HepG2 (cell line): ENCODE data around the gene TOMM20. TPM values are rescaled to one million over a fixed set of nuclear protein-coding genes. Genes with fewer than 3 reads are reported as not detected.

Experiments used
- BCL6 ChIP-seq: IDR thresholded peaks from 2 replicates; pipeline ENCODE4 v1.6.1; 2016; ENCODE audit warnings: missing genetic modification reagents, missing compliant biosample characterization
- CBX1 ChIP-seq: IDR thresholded peaks from one replicate; pipeline ENCODE4 v1.6.1; 2016; ENCODE audit warnings: antibody characterized with exemption, low read depth
- CSRNP1 ChIP-seq: sonication (generic); formaldehyde crosslinking; IDR thresholded peaks from 2 replicates; pipeline ENCODE4 v1.8.1; 2023; ENCODE audit warnings: mild to moderate bottlenecking, missing genetic modification reagents
- DMTF1 ChIP-seq: sonication (generic); formaldehyde crosslinking; IDR thresholded peaks from 2 replicates; pipeline ENCODE4 v1.4.0; 2020; ENCODE audit warnings: mild to moderate bottlenecking, missing genetic modification reagents
- DPF2 ChIP-seq: sonication (generic); formaldehyde crosslinking; IDR thresholded peaks from 2 replicates; pipeline ENCODE4 v1.4.0; 2020; ENCODE audit warnings: mild to moderate bottlenecking, low read depth, missing genetic modification reagents, borderline replicate concordance
- GTF2F1 ChIP-seq: fragments of 150-350 bp; IDR thresholded peaks from 2 replicates; pipeline ENCODE4 v1.6.1; 2014; ENCODE audit warnings: low read length
- HNRNPK ChIP-seq: fragments of 200-400 bp; formaldehyde crosslinking; IDR thresholded peaks from 2 replicates; pipeline ENCODE4 v1.6.1; 2018; ENCODE audit warnings: low read length, low read depth, moderate library complexity, mild to moderate bottlenecking; ENCODE audit not compliant: poor library complexity, severe bottlenecking
- KDM2A ChIP-seq: sonication (generic); formaldehyde crosslinking; IDR thresholded peaks from 2 replicates; pipeline ENCODE4 v1.4.0; 2020; ENCODE audit warnings: low read depth, missing genetic modification reagents, borderline replicate concordance
- NFAT5 ChIP-seq: sonication (generic); formaldehyde crosslinking; IDR thresholded peaks from 2 replicates; pipeline ENCODE4 v1.4.0; 2020; ENCODE audit warnings: missing genetic modification reagents
- POGZ ChIP-seq: sonication (generic); formaldehyde crosslinking; IDR thresholded peaks from 2 replicates; pipeline ENCODE4 v1.4.0; 2020; ENCODE audit warnings: mild to moderate bottlenecking, missing genetic modification reagents
- SIX4 ChIP-seq: sonication (generic); formaldehyde crosslinking; IDR thresholded peaks from 2 replicates; pipeline ENCODE4 v1.4.0; 2020; ENCODE audit warnings: missing genetic modification reagents
- TMF1 ChIP-seq: sonication (generic); formaldehyde crosslinking; IDR thresholded peaks from 2 replicates; pipeline ENCODE4 v1.8.1; 2022; ENCODE audit warnings: low read depth, missing genetic modification reagents
- YEATS4 ChIP-seq: sonication (generic); formaldehyde crosslinking; IDR thresholded peaks from 2 replicates; pipeline ENCODE4 v1.4.0; 2020; ENCODE audit warnings: missing genetic modification reagents, borderline replicate concordance
- ZNF34 ChIP-seq: sonication (generic); formaldehyde crosslinking; IDR thresholded peaks from 2 replicates; pipeline ENCODE4 v1.4.0; 2020; ENCODE audit warnings: mild to moderate bottlenecking, missing genetic modification reagents, borderline replicate concordance
- ZNF556 ChIP-seq: sonication (generic); formaldehyde crosslinking; IDR thresholded peaks from 2 replicates; pipeline ENCODE4 v1.4.0; 2020; ENCODE audit warnings: mild to moderate bottlenecking, missing genetic modification reagents, borderline replicate concordance
- ZNF597 ChIP-seq: sonication (generic); formaldehyde crosslinking; IDR thresholded peaks from 2 replicates; pipeline ENCODE4 v1.5.0; 2020; ENCODE audit warnings: missing genetic modification reagents
- ZNF768 ChIP-seq: sonication (generic); formaldehyde crosslinking; IDR thresholded peaks from 2 replicates; pipeline ENCODE4 v1.4.0; 2020; ENCODE audit warnings: missing genetic modification reagents
- polyA plus RNA-seq, 8 experiments: library from polyadenylated mRNA; depleted of rRNA in 3 of 8; stranded (reverse) in 7 of 8; unstranded in 1 of 8; fragments of >200 nt; fragmentation: Illumina TruSeq in 4 of 8; extraction: Trizol in 4 of 8; gene quantifications; 2 replicates each; pipeline versions ENCODE4 v1.2.1 to v1.2.3, GENCODE V29; 2011 to 2016; ENCODE audit warnings: low read depth in 4 of 8, missing spikeins in 1 of 8, mixed read lengths in 1 of 8; ENCODE audit not compliant: insufficient read depth in 1 of 8
- total RNA-seq, 5 experiments: library from RNA; depleted of rRNA; stranded (reverse); fragments of >200 nt; fragmentation: Illumina TruSeq; extraction: Trizol; gene quantifications; 2 replicates each; pipeline ENCODE4 v1.2.3, GENCODE V29; 2016; ENCODE audit warnings: low read depth in 1 of 5

Gene TOMM20
- total and polyA plus RNA-seq, 2 of the 13 experiments (the other 11 are each of a cell fraction or from before 2014, with no cell fraction given) = 153 to 376 TPM

GRCh38 chr1:235128456-235129328 lies at the start of gene TOMM20 (continued):
- TF ChIP-seq CSRNP1 (peak; percentile 58), GTF2F1 (0 out of 2 replicates have a peak, but pooled peaks have one; percentile 23), ZNF34 (CRISPR knock-in tag) (no peak), ZNF768 (peak; percentile 68; the same call in 1 of the 2 replicates), TMF1 (CRISPR knock-in tag) (no peak; the same call in 1 of the 2 replicates), DPF2 (0 out of 2 replicates have a peak, but pooled peaks have one; percentile 10), YEATS4 (CRISPR knock-in tag) (peak; percentile 93), HNRNPK (no peak), ZNF556 (CRISPR knock-in tag) (peak; percentile 66; the same call in 1 of the 2 replicates), POGZ (CRISPR knock-in tag) (peak; percentile 79), ZNF597 (no peak), DMTF1 (CRISPR knock-in tag) (no peak), CBX1 (no peak), KDM2A (CRISPR knock-in tag) (peak; percentile 90), SIX4 (CRISPR knock-in tag) (no peak; the same call in 1 of the 2 replicates), NFAT5 (0 out of 2 replicates have a peak, but pooled peaks have one; percentile 40), BCL6 (CRISPR knock-in tag) (peak; percentile 30; the same call in 1 of the 2 replicates)
